T-helper 17 cell (primary cell): ENCODE results near the gene CELSR2. TPM values are rescaled to one million over a fixed set of nuclear protein-coding genes. Genes with fewer than 3 reads are reported as not detected.

Experiments used
- ATAC-seq: fragments of 150-1000 bp; cut with Tn5 transposase; 2 replicates; pipeline ENCODE4 v1.10.0; 2021; ENCODE audit warnings: mild to moderate bottlenecking, moderate library complexity
- DNase-seq, 3 donors: peaks; one replicate each; pipeline versions ENCODE4 v3.0.0 to v3.0.0-alpha.2; 2020 to 2021
- H3K9me3 ChIP-seq: one replicate; pipeline ENCODE4 v1.7.0; 2013; ENCODE audit warnings: low read length, mild to moderate bottlenecking; ENCODE audit not compliant: control insufficient read depth, poor library complexity, severe bottlenecking
- H3K27ac Mint-ChIP-seq: one replicate; pipeline ENCODE4 v1.8.0; 2022; ENCODE audit warnings: mild to moderate bottlenecking, moderate library complexity, mixed read lengths
- H3K27me3 Mint-ChIP-seq: one replicate; pipeline ENCODE4 v1.8.0; 2022; ENCODE audit warnings: mixed read lengths
- H3K36me3 Mint-ChIP-seq: one replicate; pipeline ENCODE4 v1.8.0; 2022; ENCODE audit warnings: low read depth, mixed read lengths
- H3K4me1 Mint-ChIP-seq: one replicate; pipeline ENCODE4 v1.8.0; 2022; ENCODE audit warnings: mild to moderate bottlenecking, mixed read lengths
- H3K4me3 Mint-ChIP-seq: one replicate; pipeline ENCODE4 v1.8.0; 2022; ENCODE audit warnings: mild to moderate bottlenecking, moderate library complexity, mixed read lengths
- total RNA-seq, 4 donors: library from RNA in 2 of 4; stranded (reverse) in 2 of 4; gene quantifications; one replicate each; pipeline ENCODE4 v1.2.3 and lab custom pipeline; 2022 to 2026

The CELSR2 gene
- total RNA-seq = 1 to 10 TPM; 3.2 to 3.3 TPM
- total RNA-seq (lab: John Stamatoyannopoulos, UW) = 6.5 to 6.6 reads per million in 2 donors

- Mint-ChIP-seq H3K27ac (no peak within 1 kb of the TSS), H3K4me1 (peaks cover 14% of the 10 kb centered on the region), H3K27me3 (peaks cover 15% of the 10 kb centered on the region), H3K36me3 (no peaks in the 10 kb centered on the region), H3K4me3 (peak within 1 kb of the TSS; percentile 82)
- DNase-seq = peak; percentile 54 to 59 (median 57)
- no peaks in the 10 kb centered on the region for H3K9me3 ChIP-seq
- ATAC-seq = peak; percentile 96
Observed at GRCh38 chr1:109248797-109249629, at the start of gene CELSR2. Gene CELSR2, plus strand, starts transcription at chr1:109249539. Its CDS starts 541 bp downstream, at chr1:109250080.

- H3K9me3 ChIP-seq = no peaks in the 10 kb centered on the region
- ATAC-seq = no peak
- Mint-ChIP-seq H3K27ac (peak overlapping the region; percentile 11), H3K4me1 (peaks cover 10% of the 10 kb centered on the region), H3K4me3 (no peak overlapping the region), H3K27me3 (no peaks in the 10 kb centered on the region), H3K36me3 (peaks cover 8% of the 10 kb centered on the region)
- no peak for DNase-seq
Observed at GRCh38 chr1:109199710-109200109, 49.6 kb upstream of the CELSR2 start.

- no peak overlapping the region for H3K27ac Mint-ChIP-seq
Observed at GRCh38 chr1:109201123-109201703, 48.1 kb upstream of the CELSR2 start.

GRCh38 chr1:109204484-109204883, 44.9 kb upstream of the CELSR2 start:
- DNase-seq (no peak), ATAC-seq (no peak)
- no peak overlapping the region for H3K4me3 Mint-ChIP-seq
- peaks cover 5% of the 10 kb centered on the region for H3K36me3 Mint-ChIP-seq
- peaks cover 10% of the 10 kb centered on the region for H3K4me1 Mint-ChIP-seq
- H3K9me3 ChIP-seq = no peaks in the 10 kb centered on the region
- no peak overlapping the region for H3K27ac Mint-ChIP-seq
- H3K27me3 Mint-ChIP-seq = peaks cover 2% of the 10 kb centered on the region

More at GRCh38 chr1:109201123-109201703, 48.1 kb upstream of the CELSR2 start:
- Mint-ChIP-seq H3K36me3 (peaks cover 8% of the 10 kb centered on the region), H3K4me1 (peaks cover 10% of the 10 kb centered on the region), H3K4me3 (no peak overlapping the region), H3K27me3 (no peaks in the 10 kb centered on the region)
- no peaks in the 10 kb centered on the region for H3K9me3 ChIP-seq
- DNase-seq = no peak
- ATAC-seq = no peak

GRCh38 chr1:109206339-109206738, 43.0 kb upstream of the CELSR2 start:
- DNase-seq (no peak), ATAC-seq (no peak)
- H3K27ac Mint-ChIP-seq = no peak overlapping the region
- H3K36me3 Mint-ChIP-seq = peaks cover 5% of the 10 kb centered on the region
- H3K27me3 Mint-ChIP-seq = peaks cover 9% of the 10 kb centered on the region
- no peaks in the 10 kb centered on the region for H3K9me3 ChIP-seq
- no peak overlapping the region for H3K4me3 Mint-ChIP-seq
- peaks cover 8% of the 10 kb centered on the region for H3K4me1 Mint-ChIP-seq

- no peak for ATAC-seq
- H3K4me3 Mint-ChIP-seq = no peak overlapping the region
- no peak overlapping the region for H3K27ac Mint-ChIP-seq
- no peak for DNase-seq
- H3K36me3 Mint-ChIP-seq = peaks cover 5% of the 10 kb centered on the region
- H3K4me1 Mint-ChIP-seq = peaks cover 8% of the 10 kb centered on the region
- H3K27me3 Mint-ChIP-seq = peaks cover 9% of the 10 kb centered on the region
- no peaks in the 10 kb centered on the region for H3K9me3 ChIP-seq
Observed at GRCh38 chr1:109207467-109208103, 41.8 kb upstream of the CELSR2 start.

- H3K4me1 Mint-ChIP-seq = peaks cover 9% of the 10 kb centered on the region
- DNase-seq (no peak), ATAC-seq (no peak)
- no peaks in the 10 kb centered on the region for H3K36me3 Mint-ChIP-seq
- no peaks in the 10 kb centered on the region for H3K9me3 ChIP-seq
- peaks cover 9% of the 10 kb centered on the region for H3K27me3 Mint-ChIP-seq
- H3K4me3 Mint-ChIP-seq = no peak overlapping the region
- H3K27ac Mint-ChIP-seq = no peak overlapping the region
Observed at GRCh38 chr1:109208394-109208793, 40.9 kb upstream of the CELSR2 start.

GRCh38 chr1:109208836-109209463, 40.4 kb upstream of the CELSR2 start:
- Mint-ChIP-seq H3K4me1 (peaks cover 10% of the 10 kb centered on the region), H3K4me3 (no peak overlapping the region), H3K36me3 (no peaks in the 10 kb centered on the region), H3K27ac (no peak overlapping the region), H3K27me3 (peaks cover 9% of the 10 kb centered on the region)
- no peak for DNase-seq
- no peak for ATAC-seq
- no peaks in the 10 kb centered on the region for H3K9me3 ChIP-seq

- no peaks in the 10 kb centered on the region for H3K9me3 ChIP-seq
- Mint-ChIP-seq H3K27ac (no peak overlapping the region), H3K4me1 (peaks cover 17% of the 10 kb centered on the region), H3K36me3 (peaks cover 2% of the 10 kb centered on the region), H3K27me3 (peaks cover 9% of the 10 kb centered on the region), H3K4me3 (no peak overlapping the region)
- ATAC-seq (no peak), DNase-seq (no peak)
Observed at GRCh38 chr1:109210058-109210457, 39.3 kb upstream of the CELSR2 start.

- ATAC-seq (no peak), DNase-seq (no peak)
- H3K4me1 Mint-ChIP-seq = peaks cover 33% of the 10 kb centered on the region
- H3K27ac Mint-ChIP-seq = peak overlapping the region; percentile 95
- peaks cover 5% of the 10 kb centered on the region for H3K36me3 Mint-ChIP-seq
- H3K9me3 ChIP-seq = no peaks in the 10 kb centered on the region
- H3K4me3 Mint-ChIP-seq = peak overlapping the region; percentile 98
- H3K27me3 Mint-ChIP-seq = peaks cover 9% of the 10 kb centered on the region
Observed at GRCh38 chr1:109213345-109213823, 36.0 kb upstream of the CELSR2 start.

- peak within 1 kb of the TSS; percentile 95 for H3K27ac Mint-ChIP-seq
- peak within 1 kb of the TSS; percentile 98 for H3K4me3 Mint-ChIP-seq
- H3K27me3 Mint-ChIP-seq = peaks cover 9% of the 10 kb centered on the region
- H3K36me3 Mint-ChIP-seq = peaks cover 7% of the 10 kb centered on the region
- no peaks in the 10 kb centered on the region for H3K9me3 ChIP-seq
- peak; percentile 79 to 82 (median 82) for DNase-seq
- ATAC-seq = peak; percentile 88
- peaks cover 34% of the 10 kb centered on the region for H3K4me1 Mint-ChIP-seq
Observed at GRCh38 chr1:109213824-109214693, 35.3 kb upstream of the CELSR2 start, which contains the start of gene SARS1. Gene SARS1, plus strand, starts transcription at chr1:109213918. Its CDS starts 75 bp downstream, at chr1:109213993.
